SK-N-MC (cell line): ENCODE results near the gene HDHD5.

ENCODE experiments used
- DNase-seq: peaks from one replicate; pipeline ENCODE4 v3.0.0-alpha.2; 2011; ENCODE audit warnings: low read depth, low spot score
- H3K27ac ChIP-seq: fragments of 200-600 bp; sonication (generic); 2 replicates; pipeline ENCODE4 v1.5.1; 2016; ENCODE audit warnings: mixed run types
- H3K36me3 ChIP-seq: fragments of 200-600 bp; sonication (generic); 2 replicates; pipeline ENCODE4 v1.6.1; 2017; ENCODE audit warnings: antibody characterized with exemption, low read length, mixed read lengths; ENCODE audit not compliant: insufficient read depth
- H3K4me3 ChIP-seq: fragments of 200-600 bp; sonication (generic); 2 replicates; pipeline ENCODE4 v1.5.1; 2016
- H3K9ac ChIP-seq: fragments of 200-600 bp; sonication (generic); 2 replicates; pipeline ENCODE4 v1.8.0; 2017; ENCODE audit warnings: mixed run types, mixed read lengths; ENCODE audit not compliant: insufficient read length
- H3K9me3 ChIP-seq: fragments of 200-600 bp; sonication (generic); 2 replicates; pipeline ENCODE4 v1.6.1; 2017; ENCODE audit warnings: low read depth, mild to moderate bottlenecking, antibody characterized with exemption, low read length, moderate library complexity, mixed read lengths
- EZH2 ChIP-seq: fragments of 200-600 bp; sonication (generic); IDR thresholded peaks from one replicate; pipeline ENCODE4 v1.6.1; 2017; ENCODE audit warnings: antibody characterized with exemption
- FOXP2 ChIP-seq: optimal IDR thresholded peaks from 2 replicates; pipeline ENCODE3; 2011; ENCODE audit warnings: mild to moderate bottlenecking, moderate library complexity; ENCODE audit not compliant: insufficient read depth; ENCODE audit errors: extremely low read length, control extremely low read depth
- POLR2AphosphoS5 ChIP-seq: IDR thresholded peaks from 2 replicates; pipeline ENCODE4 v1.6.1; 2012; ENCODE audit warnings: mild to moderate bottlenecking, low read depth, low read length, borderline replicate concordance

Gene HDHD5

GRCh38 chr22:17191163-17191784 is 32.2 kb upstream of the HDHD5 start:
- H3K36me3 ChIP-seq: no peaks in the 10 kb centered on the region
- H3K9me3 ChIP-seq: no peaks in the 10 kb centered on the region
- H3K4me3 ChIP-seq: no peak overlapping the region
- DNase-seq: no peak
- TF ChIP-seq EZH2 (no peak), POLR2AphosphoS5 (no peak), FOXP2 (no peak)
- no peak overlapping the region for H3K27ac ChIP-seq
- H3K9ac ChIP-seq: no peak overlapping the region

GRCh38 chr22:17190702-17191101 is 31.6 kb upstream of the HDHD5 start:
- Histone ChIP-seq H3K9me3 (no peaks in the 10 kb centered on the region), H3K36me3 (no peaks in the 10 kb centered on the region), H3K4me3 (no peak overlapping the region), H3K27ac (no peak overlapping the region), H3K9ac (no peak overlapping the region)
- TF ChIP-seq FOXP2 (no peak), POLR2AphosphoS5 (no peak), EZH2 (no peak)
- no peak for DNase-seq

- Histone ChIP-seq H3K27ac (no peak overlapping the region), H3K4me3 (no peak overlapping the region), H3K36me3 (no peaks in the 10 kb centered on the region), H3K9ac (no peak overlapping the region), H3K9me3 (no peaks in the 10 kb centered on the region)
- DNase-seq: no peak
- TF ChIP-seq FOXP2: no peak
- no peak for TF ChIP-seq POLR2AphosphoS5
- TF ChIP-seq EZH2: no peak
These were observed 17.6 kb upstream of the HDHD5 start for GRCh38 chr22:17176715-17177114.

GRCh38 chr22:17172029-17172833 is 13.2 kb upstream of the HDHD5 start:
- H3K4me3 ChIP-seq: peak overlapping the region; percentile 88
- TF ChIP-seq EZH2: no peak
- TF ChIP-seq FOXP2: no peak
- TF ChIP-seq POLR2AphosphoS5: no peak
- H3K36me3 ChIP-seq: no peaks in the 10 kb centered on the region
- peak overlapping the region; percentile 79 for H3K9ac ChIP-seq
- DNase-seq: no peak
- no peaks in the 10 kb centered on the region for H3K9me3 ChIP-seq
- no peak overlapping the region for H3K27ac ChIP-seq

- no peaks in the 10 kb centered on the region for H3K36me3 ChIP-seq
- H3K4me3 ChIP-seq: peak overlapping the region; percentile 88
- DNase-seq: no peak
- H3K9me3 ChIP-seq: no peaks in the 10 kb centered on the region
- H3K9ac ChIP-seq: peak overlapping the region; percentile 79
- no peak overlapping the region for H3K27ac ChIP-seq
- TF ChIP-seq POLR2AphosphoS5: no peak
- no peak for TF ChIP-seq EZH2
These were observed 12.3 kb upstream of the HDHD5 start for GRCh38 chr22:17171153-17172028.

- Histone ChIP-seq H3K27ac (no peak overlapping the region), H3K36me3 (no peaks in the 10 kb centered on the region), H3K9ac (no peak overlapping the region), H3K4me3 (no peak overlapping the region), H3K9me3 (no peaks in the 10 kb centered on the region)
- no peak for TF ChIP-seq EZH2
- TF ChIP-seq POLR2AphosphoS5: no peak
- no peak for TF ChIP-seq FOXP2
- no peak for DNase-seq
These were observed 8.4 kb upstream of the HDHD5 start for GRCh38 chr22:17167486-17167885.

GRCh38 chr22:17164392-17165024 is 5.4 kb upstream of the HDHD5 start:
- Histone ChIP-seq H3K27ac (no peak overlapping the region), H3K4me3 (no peak overlapping the region), H3K9me3 (no peaks in the 10 kb centered on the region), H3K9ac (no peak overlapping the region), H3K36me3 (no peaks in the 10 kb centered on the region)
- no peak for DNase-seq
- TF ChIP-seq EZH2: no peak
- TF ChIP-seq POLR2AphosphoS5: no peak
- no peak for TF ChIP-seq FOXP2

GRCh38 chr22:17162731-17163130 is 3.7 kb upstream of the HDHD5 start:
- DNase-seq: no peak
- no peak for TF ChIP-seq FOXP2
- TF ChIP-seq EZH2: no peak
- no peak for TF ChIP-seq POLR2AphosphoS5
- Histone ChIP-seq H3K9me3 (no peaks in the 10 kb centered on the region), H3K4me3 (no peak overlapping the region), H3K36me3 (peaks cover 2% of the 10 kb centered on the region), H3K9ac (no peak overlapping the region), H3K27ac (no peak overlapping the region)
